Measurements from ENCODE around the gene GPHN.

The GPHN gene

GRCh38 chr14:66746316-66747006 lies 238.5 kb downstream of the GPHN start:
- Histone ChIP-seq H3K27me3 (ENCODE audit: insufficient read depth, low read length) (no peaks in the 10 kb centered on the region), H3K79me2 (ENCODE audit: insufficient read depth, low read length) (no peaks in the 10 kb centered on the region), H4K20me1 (ENCODE audit: insufficient read depth, low read length) (no peaks in the 10 kb centered on the region), H3K36me3 (ENCODE audit: insufficient read depth, low read length) (no peaks in the 10 kb centered on the region), H2AFZ (ENCODE audit: low read length) (no peak overlapping the region), H3K9me2 (ENCODE audit: low read depth, low read length) (no peaks in the 10 kb centered on the region), H3K4me1 (ENCODE audit: insufficient read depth, low read length, severe bottlenecking) (no peaks in the 10 kb centered on the region), H3K9me3 (ENCODE audit: low read length) (no peaks in the 10 kb centered on the region), H3K4me2 (ENCODE audit: low read length) (no peak overlapping the region), H3K27ac (ENCODE audit: low read depth, low read length, poor library complexity, severe bottlenecking) (no peak overlapping the region), H3F3A (ENCODE audit: insufficient read depth, low read length) (no peaks in the 10 kb centered on the region), H3K4me3 (ENCODE audit: low read depth, low read length, poor library complexity, severe bottlenecking) (no peak overlapping the region), H3K9ac (ENCODE audit: low read length) (no peak overlapping the region)
- TF ChIP-seq CTCF (IDR thresholded peaks at IDR 0.05; ENCODE audit: low read length), result peak; percentile 62
- no peak for TF ChIP-seq EZH2 (IDR thresholded peaks at IDR 0.05; ENCODE audit: borderline replicate concordance, low read length)

DNA sequence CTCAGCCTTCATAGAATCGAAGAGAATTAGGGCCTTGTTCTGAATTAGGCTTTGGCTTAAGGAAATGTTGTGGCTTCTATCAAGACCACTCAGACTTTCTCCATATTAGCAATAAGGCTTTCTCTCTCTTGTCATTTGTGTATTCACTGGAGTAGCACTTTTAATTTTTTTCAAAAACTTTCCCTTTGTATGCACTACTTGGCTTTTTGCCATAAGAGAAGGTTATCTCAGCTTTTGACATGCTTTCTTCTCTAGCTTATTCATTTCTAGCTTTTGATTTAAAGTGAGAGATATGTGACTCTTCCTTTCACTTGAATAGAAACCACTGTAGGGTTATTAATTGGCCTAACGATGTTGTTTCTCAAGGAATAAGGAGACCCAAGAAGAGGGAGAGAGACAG lies 244.2 kb downstream of the GPHN start:
- no peak overlapping the region for H3K9ac ChIP-seq (ENCODE audit: low read length)
- H3K79me2 ChIP-seq (ENCODE audit: insufficient read depth, low read length), result no peaks in the 10 kb centered on the region

DNA sequence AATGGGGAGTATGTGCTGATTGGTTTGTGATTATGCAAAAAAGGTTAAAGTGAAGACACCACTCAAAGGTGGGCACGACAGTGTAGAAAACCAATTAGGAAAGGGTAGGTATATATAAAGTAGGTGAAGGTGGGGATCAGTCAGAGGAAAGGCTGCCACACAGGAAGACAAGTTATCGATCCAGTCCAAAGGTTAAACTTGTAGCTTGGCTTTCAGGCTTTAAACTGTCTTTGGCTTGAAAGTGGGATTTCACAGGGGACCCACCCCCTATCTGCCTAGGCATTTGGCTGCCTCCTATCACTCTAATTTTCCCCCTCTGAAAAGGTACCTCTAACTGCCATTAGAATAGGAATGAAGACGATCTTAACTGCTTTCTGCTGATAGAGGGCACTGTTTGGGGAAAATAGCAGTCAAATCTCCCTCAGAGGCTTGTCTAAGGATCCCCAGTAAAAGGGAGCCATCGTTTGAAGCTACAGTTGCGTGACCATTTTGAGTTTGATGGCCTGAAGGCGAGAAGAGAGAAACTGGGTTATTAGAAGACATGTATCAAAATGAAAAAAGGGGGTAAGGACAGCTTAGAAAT lies 250.2 kb downstream of the GPHN start:
- Histone ChIP-seq H3K79me2 (ENCODE audit: insufficient read depth, low read length) (no peaks in the 10 kb centered on the region), H3K4me1 (ENCODE audit: insufficient read depth, low read length, severe bottlenecking) (no peaks in the 10 kb centered on the region), H3K27me3 (ENCODE audit: insufficient read depth, low read length) (no peaks in the 10 kb centered on the region), H3K36me3 (ENCODE audit: insufficient read depth, low read length) (no peaks in the 10 kb centered on the region), H3K9me2 (ENCODE audit: low read depth, low read length) (no peaks in the 10 kb centered on the region), H3K4me2 (ENCODE audit: low read length) (no peak overlapping the region), H3F3A (ENCODE audit: insufficient read depth, low read length) (no peaks in the 10 kb centered on the region), H3K9me3 (ENCODE audit: low read length) (no peaks in the 10 kb centered on the region), H3K9ac (ENCODE audit: low read length) (no peak overlapping the region), H3K4me3 (ENCODE audit: low read depth, low read length, poor library complexity, severe bottlenecking) (no peak overlapping the region), H3K27ac (ENCODE audit: low read depth, low read length, poor library complexity, severe bottlenecking) (no peak overlapping the region), H2AFZ (ENCODE audit: low read length) (no peak overlapping the region), H4K20me1 (ENCODE audit: insufficient read depth, low read length) (no peaks in the 10 kb centered on the region)
- TF ChIP-seq EZH2 (IDR thresholded peaks at IDR 0.05; ENCODE audit: borderline replicate concordance, low read length) (no peak), CTCF (IDR thresholded peaks at IDR 0.05; ENCODE audit: low read length) (peak; percentile 25; the same call in 1 of the 2 replicates)

More for the DNA sequence above, 244.2 kb downstream of the GPHN start:
- no peak for TF ChIP-seq CTCF (IDR thresholded peaks at IDR 0.05; ENCODE audit: low read length)
- no peak for TF ChIP-seq EZH2 (IDR thresholded peaks at IDR 0.05; ENCODE audit: borderline replicate concordance, low read length)
- H3K27me3 ChIP-seq (ENCODE audit: insufficient read depth, low read length), result no peaks in the 10 kb centered on the region
- H3K4me2 ChIP-seq (ENCODE audit: low read length), result no peak overlapping the region
- H3K4me3 ChIP-seq (ENCODE audit: low read depth, low read length, poor library complexity, severe bottlenecking), result no peak overlapping the region
- H3K9me3 ChIP-seq (ENCODE audit: low read length), result no peaks in the 10 kb centered on the region
- H3K27ac ChIP-seq (ENCODE audit: low read depth, low read length, poor library complexity, severe bottlenecking), result no peak overlapping the region
- no peak overlapping the region for H2AFZ ChIP-seq (ENCODE audit: low read length)
- no peaks in the 10 kb centered on the region for H4K20me1 ChIP-seq (ENCODE audit: insufficient read depth, low read length)
- no peaks in the 10 kb centered on the region for H3F3A ChIP-seq (ENCODE audit: insufficient read depth, low read length)
- no peaks in the 10 kb centered on the region for H3K36me3 ChIP-seq (ENCODE audit: insufficient read depth, low read length)
- no peaks in the 10 kb centered on the region for H3K4me1 ChIP-seq (ENCODE audit: insufficient read depth, low read length, severe bottlenecking)
- H3K9me2 ChIP-seq (ENCODE audit: low read depth, low read length), result no peaks in the 10 kb centered on the region
